NAMALWA (cell line): ENCODE data around the gene COMMD7.
A peak's percentile ranks its signal among the peaks of the same experiment; 100 is the strongest.

Source experiments
- DNase-seq: peaks from one replicate; pipeline ENCODE4 v3.0.0-alpha.2; 2015; ENCODE audit warnings: low spot score

The COMMD7 gene

DNA sequence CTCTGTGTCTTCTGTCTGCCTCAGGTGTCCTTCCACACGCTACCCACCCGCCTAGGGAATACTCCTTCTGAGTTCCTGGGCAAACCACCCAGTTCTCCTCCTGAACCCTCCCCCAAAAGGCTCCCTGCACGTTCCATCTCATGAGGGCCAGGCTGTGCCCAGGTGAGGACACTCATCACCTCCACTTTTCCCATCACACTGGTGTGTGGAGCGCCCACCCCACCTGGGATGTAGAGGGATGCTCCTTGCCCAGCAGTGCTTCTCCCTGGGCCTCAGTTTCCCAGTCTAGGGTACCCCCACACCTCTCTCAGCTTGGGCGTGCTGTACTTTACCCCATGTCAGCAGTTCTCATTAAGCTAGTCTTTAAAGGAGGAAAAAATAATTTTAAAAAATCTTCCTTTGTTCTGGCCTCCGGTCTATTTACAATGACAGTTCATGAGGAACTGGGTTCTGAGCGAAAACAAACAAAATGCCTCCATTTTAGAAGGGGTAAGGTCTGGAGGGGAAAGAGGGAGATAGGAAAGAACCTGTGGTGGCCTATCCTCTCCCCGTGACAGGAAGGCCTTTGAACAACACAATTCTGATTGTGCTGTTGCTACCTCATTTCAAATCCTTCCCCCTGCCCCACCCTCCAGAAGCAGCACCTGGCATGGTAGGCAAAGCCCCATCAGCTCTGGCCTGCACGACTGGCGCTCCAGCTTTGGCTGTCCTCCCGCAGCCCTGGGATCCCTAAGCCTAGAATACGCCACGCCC is 67.9 kb downstream of the COMMD7 start:
- no peak for DNase-seq

DNA sequence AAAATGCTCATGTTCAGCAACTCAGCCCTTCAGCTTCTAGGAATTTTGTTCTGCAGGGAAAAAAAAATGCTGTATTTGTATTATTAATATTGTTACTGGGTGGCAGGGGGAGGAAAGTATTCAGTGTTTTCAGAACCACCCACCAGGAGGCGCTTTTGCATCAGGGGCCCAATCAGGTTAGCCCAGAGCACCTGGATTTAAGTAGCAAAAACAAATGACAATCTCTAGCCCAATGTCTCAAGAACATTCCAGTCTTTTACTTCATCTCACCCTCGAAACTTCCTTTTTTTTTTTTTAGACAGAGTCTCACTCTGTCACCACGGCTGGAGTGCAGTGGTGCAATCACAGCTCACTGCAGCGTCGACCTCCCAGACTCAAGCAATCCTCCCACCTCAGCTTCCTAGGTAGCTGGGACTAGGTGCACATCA is 68.9 kb downstream of the COMMD7 start:
- peak; percentile 78 for DNase-seq

DNA sequence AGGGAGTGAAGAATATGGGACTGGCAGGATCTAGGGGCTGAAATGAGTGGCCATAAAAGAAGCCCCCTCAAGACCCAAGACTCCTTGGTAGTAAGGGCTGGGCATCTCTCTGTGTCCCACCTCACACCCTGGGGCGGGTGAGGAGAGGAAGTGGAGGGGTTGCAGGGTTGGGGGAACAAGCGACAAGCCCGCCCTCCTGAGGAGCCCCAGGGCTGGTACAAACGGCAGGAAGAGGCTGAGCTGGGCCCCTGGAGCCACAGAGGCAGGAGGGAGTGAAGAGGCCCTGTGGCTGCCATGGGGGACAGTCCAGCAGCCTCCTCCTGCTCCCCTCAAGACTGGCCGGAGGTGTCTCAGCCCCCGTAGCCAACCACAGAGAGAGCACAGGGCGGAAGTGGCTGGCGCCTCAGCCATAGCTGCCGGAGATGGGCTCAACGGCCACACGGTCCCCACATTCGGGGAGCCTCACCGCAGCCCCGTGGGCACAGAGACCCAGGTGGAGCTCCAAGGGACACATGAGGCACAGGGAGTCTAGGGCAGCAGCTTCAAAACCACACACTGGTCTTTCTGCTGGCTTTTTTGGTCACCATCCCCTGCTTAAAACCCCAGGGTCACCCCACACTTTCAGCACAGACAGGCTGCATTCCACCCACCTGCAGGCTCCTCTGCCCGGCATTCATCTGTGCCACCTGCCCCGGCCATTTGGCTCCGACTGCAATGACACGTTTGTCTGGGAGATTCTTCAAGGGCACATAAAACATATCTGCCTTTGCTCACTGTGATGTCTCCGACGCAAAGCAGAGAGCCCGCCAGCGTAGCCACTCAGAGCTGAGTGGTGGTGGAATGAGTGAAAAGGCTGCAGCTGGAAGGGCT is 70.0 kb downstream of the COMMD7 start:
- DNase-seq, result peak; percentile 73

GRCh38 chr20:32672394-32672981 is 70.8 kb downstream of the COMMD7 start:
- peak; percentile 58 for DNase-seq

DNA sequence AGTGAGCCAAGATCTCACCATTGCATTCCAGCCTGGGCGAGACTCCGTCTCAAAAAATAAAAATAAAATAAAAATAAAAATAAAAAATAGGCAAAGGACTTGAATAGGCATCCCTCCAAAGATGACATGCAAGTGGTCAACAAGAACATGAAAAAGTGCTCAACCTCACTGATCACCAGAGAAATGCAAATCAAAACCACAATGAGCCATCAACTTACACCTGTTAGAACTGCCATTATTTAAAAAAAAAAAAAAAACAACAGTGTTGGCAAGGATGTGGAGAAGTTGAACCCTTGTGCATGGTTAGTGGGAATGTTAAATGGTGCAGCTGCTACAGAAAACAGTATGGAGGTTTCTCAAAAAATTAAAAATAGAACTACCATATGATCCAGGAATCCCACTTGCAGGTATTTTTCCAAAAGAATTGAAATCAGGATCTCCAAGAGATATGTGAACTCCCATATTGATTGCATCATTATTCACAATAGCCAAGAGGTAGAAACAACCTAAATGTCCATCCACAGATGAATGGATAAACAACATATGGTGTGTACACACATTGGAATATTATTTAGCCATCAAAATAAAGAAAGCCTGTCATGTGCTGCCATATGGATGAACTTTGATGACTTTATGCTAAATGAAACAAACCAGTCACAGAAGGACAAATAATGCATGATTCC is 72.4 kb downstream of the COMMD7 start:
- DNase-seq, result peak; percentile 62

DNA sequence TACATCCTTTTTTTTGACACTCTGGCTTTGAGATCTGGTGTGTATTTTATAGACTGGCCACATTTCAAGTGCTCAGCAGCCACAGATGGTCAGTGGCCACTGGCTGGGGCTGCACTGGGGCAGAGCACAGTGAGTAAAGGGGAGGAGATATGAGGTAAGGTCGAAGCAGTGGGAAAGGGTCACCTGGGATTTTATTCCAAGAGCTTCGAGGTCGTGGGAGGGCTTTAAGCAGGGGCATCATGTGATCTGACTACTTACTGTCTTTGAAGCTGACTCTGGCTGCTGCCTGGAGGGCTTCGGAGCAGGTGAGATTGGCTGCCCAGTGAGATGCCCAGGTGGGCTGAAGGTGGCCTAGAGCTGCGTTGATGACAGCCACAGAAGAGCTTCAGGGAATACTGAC is 76.2 kb downstream of the COMMD7 start:
- no peak for DNase-seq

DNA sequence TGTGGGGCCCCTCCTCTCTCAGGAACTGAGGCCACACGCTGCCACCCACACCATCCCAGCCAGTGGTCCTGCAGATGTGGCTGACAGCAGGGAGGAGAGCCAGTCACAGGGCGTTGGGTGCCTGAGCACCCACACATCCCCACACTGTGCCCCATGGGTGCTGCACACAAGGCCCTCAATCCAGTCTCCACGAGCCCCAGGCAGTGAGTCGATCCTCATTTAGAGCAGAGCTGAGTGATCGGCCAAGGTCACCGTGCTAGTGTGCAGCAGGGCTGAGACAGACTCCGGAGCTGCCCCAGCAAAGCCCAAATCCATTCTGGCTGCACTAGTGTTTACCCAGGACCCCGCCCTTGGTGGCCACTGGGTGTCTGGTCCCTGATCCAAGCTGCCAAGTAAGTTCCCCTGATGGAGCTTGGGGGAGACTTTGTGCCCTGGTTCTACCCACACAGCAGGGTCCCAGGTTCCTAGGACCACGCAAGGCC is 78.5 kb downstream of the COMMD7 start:
- no peak for DNase-seq

- no peak for DNase-seq
Measured at GRCh38 chr20:32664012-32664677, 79.1 kb downstream of the COMMD7 start.

GRCh38 chr20:32663335-32664011 is 79.8 kb downstream of the COMMD7 start:
- no peak for DNase-seq

GRCh38 chr20:32661820-32662528 is 81.3 kb downstream of the COMMD7 start:
- no peak for DNase-seq

DNA sequence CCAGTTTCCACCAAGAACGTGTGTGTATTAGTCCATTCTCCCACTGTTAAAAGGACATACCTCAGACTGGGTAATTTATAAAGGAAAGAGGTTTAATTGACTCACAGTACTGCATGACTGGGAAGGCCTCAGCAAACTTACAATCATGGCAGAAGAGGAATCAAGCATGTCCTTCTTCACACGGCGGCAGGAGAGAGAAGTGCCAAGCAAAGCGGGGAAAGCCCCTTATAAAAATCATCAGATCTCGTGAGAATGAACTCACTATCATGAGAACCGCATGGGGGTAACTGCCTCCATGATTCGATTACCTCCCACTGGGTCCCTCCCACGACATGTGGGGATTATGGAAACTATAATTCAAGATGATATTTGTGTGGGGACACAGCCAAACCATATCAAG is 82.6 kb downstream of the COMMD7 start:
- DNase-seq, result no peak

DNA sequence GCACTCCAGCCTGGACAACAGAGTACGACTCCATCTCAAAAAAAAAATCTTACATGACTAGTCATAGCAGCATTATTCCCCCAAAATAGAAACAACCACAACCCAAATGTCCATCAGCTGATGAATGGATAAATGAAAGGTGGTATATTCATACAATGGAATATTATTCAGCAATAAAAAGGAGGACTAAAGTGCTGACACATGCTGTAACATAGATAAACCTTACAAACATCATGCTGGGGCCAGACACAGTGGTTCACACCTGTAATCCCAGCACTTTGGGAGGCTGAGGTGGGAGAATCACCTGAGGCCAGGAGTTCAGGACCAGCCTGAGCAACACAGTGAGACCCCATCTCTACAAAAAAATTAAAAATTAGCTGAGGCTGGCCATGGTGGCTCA is 86.4 kb downstream of the COMMD7 start:
- no peak for DNase-seq

DNA sequence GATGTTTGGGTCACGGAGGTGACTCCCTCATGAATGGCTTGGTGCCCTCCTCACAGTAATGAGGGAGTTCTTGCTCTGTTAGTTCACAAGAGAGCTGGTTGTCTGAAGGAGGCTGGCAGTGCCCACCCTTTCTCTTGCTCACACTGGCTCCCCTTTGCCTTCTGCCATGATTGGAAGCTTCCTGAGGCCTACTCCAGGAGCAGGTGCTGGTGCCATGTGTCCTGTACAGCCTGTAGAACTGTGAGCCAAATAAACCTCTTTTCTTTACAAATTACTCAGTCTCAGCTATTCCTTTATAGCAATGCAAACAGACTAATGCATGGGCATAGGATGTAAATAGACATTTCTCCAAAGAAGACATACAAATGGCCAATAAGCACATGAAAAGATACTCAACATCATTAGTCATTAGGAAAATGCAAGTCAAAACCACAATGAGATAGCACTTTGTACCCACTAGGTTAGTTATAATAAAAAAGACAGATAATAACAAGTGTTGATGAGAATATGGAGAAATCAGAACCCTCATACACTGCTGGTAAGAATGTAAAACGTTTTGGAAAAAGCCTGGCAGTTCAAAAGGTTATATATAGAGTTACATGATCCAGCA is 87.3 kb downstream of the COMMD7 start:
- no peak for DNase-seq

- DNase-seq, result peak; percentile 85
Measured at GRCh38 chr20:32652739-32653526, 90.3 kb downstream of the COMMD7 start.
